DMS53 treated with DMSO at 0.1 percent for 48 hours (cell line): Measurements from ENCODE around the gene TK1.

Experiments used
- DNase-seq: peaks from one replicate; lab custom pipeline; 2025; ENCODE audit not compliant: unreplicated experiment; lab: John Stamatoyannopoulos, UW

TK1 gene

DNA sequence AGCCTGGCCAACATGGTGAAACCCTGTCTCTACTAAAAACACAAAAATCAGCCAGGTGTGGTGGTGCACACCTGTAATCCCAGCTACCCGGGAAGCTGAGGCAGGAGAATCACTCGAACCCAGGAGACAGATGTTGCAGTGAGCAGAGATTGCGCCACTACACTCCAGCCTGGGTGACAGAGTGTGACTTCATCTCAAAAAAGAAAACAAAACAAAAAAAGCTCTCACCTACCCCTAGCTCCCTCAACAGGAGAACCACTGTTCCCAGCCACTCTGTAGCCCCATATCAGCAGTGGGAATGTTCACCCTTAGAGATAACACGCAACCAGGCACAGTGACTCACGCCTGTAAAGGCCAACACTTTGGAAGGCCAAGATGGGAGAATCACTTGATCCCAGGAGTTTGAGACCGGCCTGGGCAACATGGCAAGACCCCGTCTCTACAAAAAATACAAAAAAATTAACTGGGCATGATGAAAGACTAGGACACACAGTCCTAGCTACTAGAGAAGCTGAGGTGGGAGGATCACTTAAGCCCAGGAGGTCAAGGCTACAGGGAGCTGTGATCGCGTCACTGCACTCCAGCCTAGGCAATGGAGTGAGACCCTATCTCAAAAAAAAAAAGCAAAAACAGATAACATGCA is 50.9 kb downstream of the TK1 start:
- no peak for DNase-seq

DNA sequence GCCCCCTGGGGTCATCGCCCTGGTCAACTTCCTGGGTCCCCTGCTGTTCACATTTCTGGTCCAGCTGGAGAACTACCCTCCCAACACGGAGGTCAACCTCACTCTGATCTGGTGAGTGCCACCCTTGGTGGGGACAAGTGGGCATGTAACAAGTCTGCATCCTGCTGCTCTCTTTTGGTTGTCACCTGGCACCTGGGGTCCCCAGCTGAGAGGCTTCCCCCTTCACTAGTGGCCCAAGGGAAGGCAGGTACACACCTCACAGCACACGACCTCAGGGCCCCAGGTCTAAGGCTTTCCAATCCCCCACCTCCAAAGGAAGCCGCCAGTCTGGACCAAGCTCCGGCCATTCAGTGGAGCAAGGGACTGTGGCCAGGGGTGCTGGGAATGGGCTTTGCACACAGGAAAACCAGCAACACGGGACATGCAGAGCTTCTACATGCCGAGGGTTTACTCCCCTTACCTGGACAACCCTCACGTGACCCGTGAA is 51.9 kb downstream of the TK1 start:
- DNase-seq: no peak

DNA sequence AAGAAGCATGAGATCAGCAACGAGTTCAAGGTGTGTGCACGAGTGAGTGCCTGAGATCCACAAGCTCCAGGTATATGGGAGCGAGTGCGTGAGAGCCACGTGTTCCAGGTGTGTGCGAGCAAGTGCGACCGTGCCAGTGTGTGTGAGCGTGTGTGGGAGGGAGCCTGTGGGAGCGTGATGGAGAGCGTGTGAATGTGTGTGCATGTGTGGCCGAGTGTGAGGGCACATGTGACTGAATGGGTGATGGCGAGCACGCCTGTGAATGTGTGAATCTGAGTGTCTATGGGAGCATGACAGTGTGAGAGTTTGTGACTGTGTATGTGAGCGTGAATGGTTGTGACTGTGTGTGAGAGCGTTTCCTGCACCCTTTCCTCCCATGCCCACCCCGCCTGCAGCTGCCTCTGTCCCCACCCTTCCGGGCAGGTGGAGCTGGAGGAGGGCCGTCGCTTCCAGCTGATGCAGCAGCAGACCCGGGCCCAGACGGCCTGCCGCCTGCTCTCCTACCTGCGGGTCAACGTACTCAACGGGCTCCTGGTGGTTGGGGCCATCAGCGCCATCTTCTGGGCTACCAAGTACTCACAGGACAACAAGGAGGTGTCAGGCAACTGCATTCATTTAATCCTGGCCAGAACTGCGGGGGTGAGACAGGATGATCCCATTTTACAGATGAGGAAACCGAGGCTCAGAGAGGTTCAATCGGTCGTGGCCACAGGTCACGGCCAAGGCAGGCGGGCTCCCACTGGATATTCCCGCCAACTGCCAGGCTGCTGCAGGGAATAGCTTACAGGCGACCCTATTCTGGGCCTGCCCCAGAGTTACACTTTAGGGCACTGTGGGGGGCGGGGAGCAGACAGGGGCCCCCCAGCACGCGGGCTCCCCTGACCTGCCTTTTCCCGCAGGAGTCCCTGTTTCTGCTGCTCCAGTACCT is 52.6 kb downstream of the TK1 start:
- DNase-seq: peak; percentile 72

DNA sequence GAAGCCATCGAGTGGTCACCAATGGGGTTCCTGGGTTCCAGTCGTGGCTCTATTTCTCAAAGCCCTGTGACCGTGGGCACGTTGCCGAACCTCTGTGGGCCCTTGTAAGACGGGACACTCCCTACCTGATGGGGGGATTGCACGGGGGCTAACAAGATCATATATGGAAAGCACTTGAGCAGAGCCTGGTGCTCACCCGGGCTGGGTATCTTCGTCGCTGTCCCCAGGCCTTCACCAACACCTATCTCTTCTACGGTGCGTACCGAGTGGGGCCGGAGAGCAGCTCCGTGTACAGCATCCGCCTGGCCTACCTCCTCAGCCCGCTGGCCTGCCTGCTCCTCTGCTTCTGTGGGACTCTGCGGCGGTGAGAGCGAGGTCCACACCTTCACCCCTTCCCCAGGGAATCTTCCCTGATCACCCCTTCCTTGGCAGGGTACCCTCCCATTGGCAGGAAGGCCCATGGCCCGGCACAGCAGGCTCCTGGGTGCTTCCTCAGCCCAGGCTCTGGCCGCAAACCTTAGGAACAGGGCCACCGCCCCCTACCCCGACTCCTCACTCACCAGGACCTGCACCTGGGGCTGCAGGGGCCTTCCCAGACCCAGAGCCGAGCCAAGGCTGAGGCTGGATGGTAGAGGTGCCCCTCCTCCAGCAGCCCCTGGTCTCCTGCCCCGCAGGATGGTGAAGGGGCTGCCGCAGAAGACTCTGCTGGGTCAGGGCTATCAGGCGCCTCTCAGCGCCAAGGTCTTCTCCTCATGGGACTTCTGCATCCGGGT is 53.5 kb downstream of the TK1 start:
- DNase-seq: no peak

DNA sequence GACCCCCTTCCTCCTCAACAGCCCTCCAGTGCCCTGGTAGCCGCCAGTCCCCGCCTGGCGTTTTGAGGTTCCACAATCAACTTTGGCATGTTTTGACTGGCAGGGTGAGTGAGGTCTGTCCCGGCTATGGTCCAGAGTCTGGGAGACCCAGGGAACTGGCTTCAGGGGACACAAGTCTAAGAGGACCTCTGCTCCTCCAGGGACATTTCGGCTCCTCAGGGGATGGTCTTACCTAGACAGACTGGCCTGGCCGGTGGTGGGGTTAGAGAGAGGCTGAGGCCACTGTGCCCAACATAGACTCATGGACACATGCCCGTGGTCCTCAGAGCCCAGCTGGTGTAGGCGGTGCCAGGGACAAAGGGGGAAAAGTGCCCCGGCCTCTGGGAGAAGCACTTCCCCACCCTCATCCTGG is 54.1 kb downstream of the TK1 start:
- DNase-seq: no peak

DNA sequence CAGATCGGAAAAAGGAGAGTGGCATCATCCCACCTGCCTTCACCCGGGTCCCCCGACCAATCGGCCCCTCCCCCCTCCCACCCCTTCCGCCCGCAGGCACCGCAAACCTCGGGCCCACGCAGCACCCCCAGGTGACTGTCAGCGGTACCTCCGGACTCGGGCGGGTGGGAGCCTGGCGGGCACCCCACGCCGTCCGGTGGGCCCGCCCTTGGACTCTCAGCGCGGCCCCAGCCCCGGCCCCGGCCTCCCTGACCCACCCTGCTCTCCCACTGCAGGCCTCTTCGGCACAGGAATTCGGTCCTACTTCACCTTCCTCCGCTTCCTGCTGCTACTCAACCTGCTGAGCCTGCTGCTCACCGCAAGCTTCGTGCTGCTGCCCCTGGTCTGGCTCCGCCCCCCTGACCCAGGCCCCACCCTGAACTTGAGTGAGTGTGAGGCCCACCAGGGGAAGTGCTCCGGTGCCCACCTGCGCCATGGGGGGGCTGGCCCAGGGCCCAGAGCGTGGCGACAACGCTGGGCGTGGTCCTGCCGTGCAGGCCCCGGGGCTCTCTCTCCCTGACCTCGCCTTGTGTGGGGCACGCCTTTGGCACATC is 54.7 kb downstream of the TK1 start:
- peak; percentile 38 for DNase-seq

DNA sequence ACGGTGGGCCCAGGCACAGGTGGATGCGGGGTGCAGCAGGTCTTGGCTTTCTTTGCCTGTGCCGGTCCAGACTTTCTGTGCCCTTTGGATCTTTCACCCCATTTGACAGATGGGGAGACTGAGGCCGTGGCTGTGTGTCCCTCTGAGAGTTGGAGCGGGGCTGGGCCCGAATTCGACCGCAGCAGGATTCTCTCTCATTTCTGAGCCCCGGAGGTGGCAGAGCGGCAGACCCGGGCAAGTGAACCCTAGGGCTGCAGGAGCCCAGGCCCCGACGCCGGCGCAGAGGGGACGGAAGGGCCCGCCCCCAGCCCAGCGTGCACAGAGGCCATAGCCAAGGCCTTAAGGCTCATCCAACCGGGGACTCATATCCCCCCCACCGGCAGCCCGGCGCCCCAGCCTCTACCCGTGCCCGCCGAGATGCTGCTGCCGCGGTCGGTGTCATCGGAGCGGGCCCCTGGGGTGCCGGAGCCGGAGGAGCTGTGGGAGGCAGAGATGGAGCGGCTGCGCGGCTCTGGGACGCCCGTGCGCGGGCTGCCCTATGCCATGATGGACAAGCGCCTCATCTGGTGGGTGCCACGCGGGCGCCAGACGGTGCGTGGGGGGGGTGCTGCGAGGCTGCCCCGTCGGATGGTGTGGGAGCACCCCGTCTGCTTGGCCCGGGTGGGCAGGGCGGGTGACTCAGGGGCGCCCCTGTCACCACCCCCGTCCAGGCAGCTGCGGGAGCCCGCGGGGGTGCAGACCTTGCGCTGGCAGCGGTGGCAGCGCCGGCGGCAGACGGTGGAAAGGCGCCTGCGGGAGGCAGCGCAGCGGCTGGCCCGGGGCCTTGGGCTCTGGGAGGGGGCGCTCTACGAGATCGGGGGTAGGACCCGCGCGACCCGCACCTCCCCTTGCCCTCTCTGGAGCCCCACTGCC is 55.4 kb downstream of the TK1 start:
- DNase-seq: no peak

DNA sequence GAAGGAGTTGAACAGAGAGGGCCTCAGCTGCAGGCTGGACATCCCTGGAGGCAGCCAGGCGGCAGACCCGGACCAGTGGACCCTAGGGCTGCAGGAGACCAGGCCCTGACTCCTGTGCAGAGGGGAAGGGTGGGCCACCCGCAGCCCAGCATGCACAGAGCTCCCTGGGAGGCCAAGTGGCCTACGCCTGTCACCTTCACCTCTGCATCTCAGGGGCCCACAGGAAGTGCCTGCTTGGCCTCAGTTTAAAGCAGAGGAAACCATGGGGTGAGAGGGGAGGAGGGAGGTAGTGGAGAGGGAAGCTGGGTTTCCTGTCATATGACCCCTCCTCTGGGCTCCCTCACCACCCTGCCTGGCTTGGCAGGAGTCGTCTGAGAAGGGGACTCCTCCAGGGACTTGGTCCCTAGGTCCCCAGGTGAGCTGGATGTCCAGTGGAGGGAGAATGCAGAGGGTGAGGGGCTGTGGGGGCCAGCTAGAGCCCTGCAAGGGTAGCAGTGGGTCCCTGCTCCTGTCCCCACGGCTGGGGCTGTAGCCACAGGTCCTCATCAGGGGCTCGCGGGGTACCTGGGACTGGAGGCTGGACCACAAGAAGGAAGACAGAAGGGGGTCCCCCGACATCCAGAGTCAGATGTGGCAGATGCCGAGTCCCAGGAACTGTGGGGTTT is 56.3 kb downstream of the TK1 start, which contains the start of gene TMC8:
Gene TMC8 (plus strand): TSS at position 335 of the 665 bp plus-strand sequence. CDS start 818 bp downstream, outside the sequence.
- no peak for DNase-seq

DNA sequence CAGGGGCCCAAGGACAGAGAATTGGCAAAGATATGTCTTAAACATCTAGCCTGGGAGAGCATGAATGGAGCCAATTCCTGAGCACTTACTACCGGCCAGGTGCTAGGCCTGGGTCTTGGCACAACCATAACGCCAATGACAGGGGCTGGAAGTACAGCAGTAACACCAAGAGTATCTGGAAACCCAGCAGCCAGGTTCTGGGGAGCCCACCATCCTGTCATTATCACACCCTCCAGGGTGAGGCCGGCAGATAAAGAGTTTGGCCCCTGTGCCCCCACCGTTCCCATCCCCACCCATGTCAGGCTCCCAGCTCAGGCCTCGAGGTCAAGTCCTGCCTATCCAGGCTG is 56.8 kb downstream of the TK1 start:
- DNase-seq: no peak

DNA sequence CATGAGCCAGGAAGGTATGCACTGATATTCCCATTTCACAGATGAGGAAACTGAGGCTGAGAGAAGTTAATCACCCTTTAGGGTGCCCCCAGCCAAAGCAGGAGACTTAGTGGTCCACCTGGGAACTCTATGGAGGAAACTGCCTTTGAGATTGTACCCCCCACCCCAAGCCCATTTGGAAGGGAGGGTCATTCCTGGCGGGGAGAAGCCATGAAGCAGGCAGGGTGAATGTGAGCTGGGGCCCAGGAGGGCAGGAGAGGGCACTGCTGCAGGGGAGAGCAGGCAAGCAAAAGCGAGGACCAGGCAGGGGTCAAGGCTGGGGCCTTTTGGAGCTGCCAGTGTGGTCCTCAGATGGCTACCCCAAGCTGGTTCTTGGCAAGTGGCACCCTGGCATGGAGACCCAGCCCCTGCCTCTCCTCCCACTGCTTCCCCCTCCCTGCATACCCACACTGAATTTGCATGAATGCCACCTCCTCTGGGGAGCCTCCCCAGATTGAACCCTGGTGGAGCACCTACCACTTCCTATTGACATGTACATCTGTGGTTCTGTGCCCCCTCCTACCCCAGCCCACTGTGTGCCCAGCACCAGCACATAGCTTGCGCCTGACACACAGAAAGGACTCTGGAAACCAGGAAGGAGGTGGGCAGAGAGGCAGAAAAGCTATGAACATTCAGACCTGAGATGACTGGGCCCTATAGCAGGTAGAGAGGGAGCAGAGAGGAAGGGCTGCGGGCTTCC is 57.3 kb downstream of the TK1 start:
- DNase-seq: no peak

DNA sequence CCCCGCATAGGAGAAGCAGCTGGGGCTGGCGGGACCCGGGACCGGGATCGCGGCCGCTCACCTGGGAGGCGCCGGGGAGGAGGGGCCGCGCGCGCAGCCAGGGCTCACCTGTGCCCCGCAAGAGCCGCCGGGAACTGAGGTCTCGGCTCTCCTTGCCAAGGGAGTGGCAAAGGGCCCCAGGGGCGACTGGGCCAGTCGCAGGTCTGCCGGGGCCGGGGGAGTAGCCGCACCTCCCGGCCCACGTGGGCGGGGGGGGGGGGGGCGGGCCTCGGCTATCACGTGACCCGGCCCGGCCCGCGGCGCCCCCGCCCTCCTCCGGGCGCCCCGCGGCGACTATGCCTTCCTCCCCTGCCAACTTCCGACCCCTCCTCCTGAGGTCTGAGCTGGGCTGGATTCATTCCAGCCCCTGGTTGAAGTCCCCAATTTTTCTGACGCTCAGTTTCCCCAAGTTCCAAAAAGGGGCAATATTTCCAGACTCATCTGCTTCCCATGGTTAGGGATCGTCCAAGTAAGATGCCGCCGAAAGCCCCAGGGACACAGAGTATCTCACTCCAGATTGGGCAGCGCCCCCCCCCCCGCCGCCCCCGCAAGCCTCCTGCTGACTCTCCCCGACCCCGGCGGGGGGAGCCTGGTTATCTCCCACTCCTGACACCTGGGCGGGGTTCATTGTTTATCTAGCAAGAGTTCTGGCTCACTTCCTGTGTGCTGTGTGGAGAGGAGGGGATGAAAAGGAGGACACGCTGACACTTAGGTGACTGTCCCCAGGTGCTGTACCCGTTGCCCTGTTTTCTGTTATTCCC is 58.1 kb downstream of the TK1 start, which contains the start of gene TMC6:
Gene TMC6 (minus strand): TSS at position 205 of the 800 bp plus-strand sequence. CDS start 1,923 bp downstream, outside the sequence.
- peak; percentile 65 for DNase-seq

DNA sequence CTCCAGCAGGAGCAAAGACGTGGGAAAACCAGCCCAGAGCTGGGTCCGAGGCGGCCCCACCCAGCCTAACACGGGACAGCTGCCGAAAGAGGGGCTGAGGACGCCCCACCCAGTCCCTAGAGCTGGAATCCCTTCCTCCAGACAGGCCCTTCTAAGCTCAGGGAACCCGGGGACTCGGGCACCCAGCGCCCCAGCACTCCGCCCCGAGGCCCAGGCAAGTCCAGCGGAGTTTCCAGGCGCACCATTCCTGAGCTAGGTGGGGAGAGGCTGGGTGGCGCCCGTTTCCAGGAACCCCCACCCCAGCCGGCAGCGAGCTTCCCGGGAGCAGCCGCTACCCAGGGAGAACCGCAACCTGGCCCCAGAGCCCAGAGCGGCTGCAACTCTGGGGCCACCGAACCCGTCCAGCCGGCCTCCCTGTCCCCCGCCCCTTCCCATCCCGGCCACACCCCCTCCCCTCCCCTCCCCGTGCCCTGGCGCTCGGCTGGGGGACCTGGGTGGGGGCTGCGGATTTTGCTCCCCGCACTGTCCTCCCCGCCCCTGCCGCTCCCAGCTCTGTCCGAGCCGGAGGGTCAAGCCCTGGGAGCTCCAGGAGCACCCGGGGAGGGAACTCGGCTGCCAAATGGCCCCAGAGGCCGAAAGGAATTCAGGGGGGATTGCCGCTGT is 58.8 kb downstream of the TK1 start:
- DNase-seq: no peak

DNA sequence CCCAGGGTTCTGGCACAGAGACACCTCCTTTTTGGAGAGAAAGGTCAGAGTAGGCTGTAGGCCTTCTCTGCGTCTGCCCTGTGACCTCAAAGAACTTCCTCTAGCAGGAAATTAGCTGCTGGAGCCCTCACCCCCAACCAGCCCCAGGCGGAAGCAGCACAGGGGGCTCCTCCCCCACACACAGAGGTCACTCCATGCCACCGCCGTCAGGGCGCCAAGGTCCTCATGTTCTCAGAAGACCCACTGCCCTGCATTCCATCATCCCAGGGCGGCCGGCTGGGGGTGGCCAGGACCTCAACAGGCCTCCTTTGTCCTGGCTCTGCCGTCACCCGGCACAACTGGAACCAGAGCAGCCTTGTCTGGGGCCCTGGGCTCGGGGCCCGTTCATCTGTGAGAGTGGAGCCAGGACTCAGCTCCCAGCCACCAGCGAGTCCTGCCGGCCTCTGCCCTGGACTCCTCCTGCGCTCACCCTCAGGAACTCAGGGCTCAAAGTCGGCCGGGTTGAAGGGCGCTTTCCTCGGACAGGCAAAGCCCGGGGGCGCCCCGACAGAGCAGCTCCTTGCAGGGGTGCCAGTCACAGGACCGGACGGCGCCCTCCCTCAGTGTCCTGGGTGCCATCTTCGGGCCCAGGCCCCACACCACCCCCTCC is 59.5 kb downstream of the TK1 start:
- no peak for DNase-seq

DNA sequence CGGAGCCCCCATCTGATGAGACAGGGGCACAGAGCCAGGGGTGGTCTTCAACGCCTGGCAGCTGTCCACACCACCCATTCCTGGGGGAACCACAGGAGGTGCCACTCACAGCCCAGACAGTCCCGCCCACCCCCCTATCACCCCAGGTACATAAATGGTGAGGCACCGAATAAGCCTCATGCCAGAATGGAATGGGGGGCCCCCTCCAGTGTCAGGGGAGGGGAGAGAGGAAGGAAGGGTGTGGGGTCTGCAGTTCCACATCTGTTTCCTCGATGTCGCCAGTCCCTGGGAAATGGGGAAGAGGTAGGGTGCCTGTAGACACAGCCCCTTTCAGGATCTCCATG is 60.0 kb downstream of the TK1 start:
- DNase-seq: no peak

DNA sequence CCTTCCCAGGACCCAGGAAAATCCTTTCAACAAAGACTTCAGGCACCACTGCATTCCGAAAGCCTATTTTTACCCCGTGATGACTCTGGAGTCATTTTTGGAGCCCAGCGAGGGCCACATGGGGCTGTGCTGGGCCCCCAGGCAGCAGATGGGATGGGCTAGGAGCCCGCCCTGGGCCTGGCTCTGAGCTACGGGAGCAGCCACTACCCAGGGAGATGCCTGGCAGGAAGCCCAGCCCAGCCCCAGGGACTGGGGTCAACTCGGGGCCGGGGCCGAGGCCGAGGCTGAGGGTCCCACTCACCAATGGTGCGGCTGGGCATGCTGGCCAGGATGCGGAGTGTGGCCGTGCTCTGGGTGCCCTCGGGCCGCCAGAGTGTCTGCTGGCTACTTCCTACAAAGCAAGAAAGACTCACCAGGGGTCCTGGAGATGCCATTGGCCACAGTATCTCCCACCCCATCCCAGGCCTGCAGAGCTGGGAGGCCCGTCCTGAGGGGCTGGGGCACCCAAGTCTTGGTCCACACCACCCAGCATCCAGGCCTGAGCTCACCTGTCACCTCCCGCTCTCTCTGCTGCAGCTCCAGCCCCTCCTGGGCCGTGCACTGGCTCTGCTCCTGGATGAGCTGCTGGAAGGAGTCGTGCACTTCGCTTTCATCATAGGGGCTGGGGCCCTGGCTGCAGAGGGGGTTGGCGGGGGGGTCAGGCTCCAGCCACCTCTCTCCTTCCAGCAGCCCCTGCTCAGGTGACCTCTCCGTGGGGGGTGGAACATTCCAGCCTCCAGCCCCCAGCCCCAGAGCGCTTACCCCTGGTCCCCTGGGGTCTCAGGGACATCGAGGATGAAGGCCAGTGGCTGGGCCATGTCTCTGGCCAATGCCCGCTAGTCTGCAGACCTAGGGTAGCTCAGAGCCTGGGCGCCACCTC is 60.6 kb downstream of the TK1 start:
- no peak for DNase-seq
